MM.1S (cell line): ENCODE data around the gene ACER2.

Source experiments
- DNase-seq: peaks from one replicate; pipeline ENCODE4 v3.0.0-alpha.2; 2015
- H2AFZ ChIP-seq: fragments of 300-600 bp; sonication (generic); 2 replicates; pipeline ENCODE4 v1.6.0; 2016; ENCODE audit warnings: antibody characterized with exemption, low read length
- H3F3A ChIP-seq: fragments of 300-600 bp; sonication (generic); 2 replicates; pipeline ENCODE4 v1.6.1; 2016; ENCODE audit warnings: mild to moderate bottlenecking, antibody characterized with exemption, low read length, moderate library complexity, mixed read lengths; ENCODE audit not compliant: insufficient read depth
- H3K27ac ChIP-seq: fragments of 300-600 bp; sonication (generic); 2 replicates; pipeline ENCODE4 v1.5.1; 2016; ENCODE audit warnings: mild to moderate bottlenecking, low read length
- H3K27me3 ChIP-seq: fragments of 300-600 bp; sonication (generic); replicated peaks from 2 replicates; pipeline ENCODE4 v1.6.0; 2016; ENCODE audit warnings: low read length; ENCODE audit not compliant: insufficient read depth
- H3K36me3 ChIP-seq: fragments of 300-600 bp; sonication (generic); replicated peaks from 2 replicates; pipeline ENCODE4 v1.6.1; 2016; ENCODE audit warnings: mild to moderate bottlenecking, low read length, mixed read lengths; ENCODE audit not compliant: insufficient read depth
- H3K4me1 ChIP-seq: fragments of 300-600 bp; sonication (generic); 2 replicates; pipeline ENCODE4 v1.6.1; 2016; ENCODE audit warnings: low read length, mixed read lengths
- H3K4me2 ChIP-seq: fragments of 300-600 bp; sonication (generic); 2 replicates; pipeline ENCODE4 v1.6.0; 2016; ENCODE audit warnings: low read depth, low read length
- H3K4me3 ChIP-seq: fragments of 300-600 bp; sonication (generic); 2 replicates; pipeline ENCODE4 v1.5.1; 2016; ENCODE audit warnings: low read length, mixed read lengths
- H3K79me2 ChIP-seq: fragments of 300-600 bp; sonication (generic); 2 replicates; pipeline ENCODE4 v1.6.1; 2016; ENCODE audit warnings: mixed run types, low read length, mixed read lengths
- H3K9ac ChIP-seq: fragments of 300-600 bp; sonication (generic); 2 replicates; pipeline ENCODE4 v1.6.1; 2016; ENCODE audit warnings: low read length, mixed read lengths
- H3K9me2 ChIP-seq: fragments of 300-600 bp; sonication (generic); replicated peaks from 2 replicates; pipeline ENCODE4 v1.6.1; 2016; ENCODE audit warnings: mild to moderate bottlenecking, low read length, mixed read lengths; ENCODE audit not compliant: insufficient read depth
- H3K9me3 ChIP-seq: fragments of 300-600 bp; sonication (generic); replicated peaks from 2 replicates; pipeline ENCODE4 v1.6.1; 2016; ENCODE audit warnings: mild to moderate bottlenecking, low read length, mixed read lengths; ENCODE audit not compliant: insufficient read depth
- H4K20me1 ChIP-seq: fragments of 300-600 bp; sonication (generic); 2 replicates; pipeline ENCODE4 v1.6.1; 2016; ENCODE audit warnings: mild to moderate bottlenecking, low read length, moderate library complexity, mixed read lengths; ENCODE audit not compliant: insufficient read depth
- EZH2 ChIP-seq: fragments of 300-600 bp; sonication (generic); optimal IDR thresholded peaks from 2 replicates; pipeline ENCODE3; 2017; ENCODE audit warnings: low read depth, mild to moderate bottlenecking, antibody characterized with exemption, low read length, mixed read lengths
- EZH2phosphoT487 ChIP-seq: fragments of 300-600 bp; sonication (generic); IDR thresholded peaks from 2 replicates; pipeline ENCODE4 v1.6.1; 2018; ENCODE audit warnings: antibody characterized with exemption, low read length
- TF ChIP-seq, protein P1 (sequence below): fragments of 300-600 bp; sonication (generic); IDR thresholded peaks from 2 replicates; pipeline ENCODE4 v1.5.1; 2016; ENCODE audit warnings: antibody characterized with exemption, low read length, mixed read lengths

ACER2 gene

DNA sequence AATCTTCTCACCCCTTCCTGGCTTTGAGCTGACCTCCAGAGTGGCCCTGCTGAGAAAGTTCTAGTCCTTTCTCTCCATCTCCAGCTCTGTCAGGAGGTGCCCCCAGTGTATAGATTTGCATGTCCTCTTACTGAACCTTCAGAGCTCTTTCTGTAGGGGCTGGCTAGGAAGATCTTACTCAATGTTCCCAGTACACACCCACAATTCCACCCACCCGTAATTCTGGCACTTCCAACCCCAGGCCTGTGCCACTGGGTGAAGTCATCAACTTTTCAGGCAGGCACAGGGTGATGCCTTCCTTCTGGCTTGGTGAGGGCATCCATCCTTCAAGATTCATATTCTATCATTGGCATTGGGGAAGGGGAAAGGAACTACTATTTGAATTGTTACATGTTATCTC, 75.9 kb downstream of the ACER2 start:
- H3F3A ChIP-seq: no peaks in the 10 kb centered on the region
- H3K79me2 ChIP-seq: no peaks in the 10 kb centered on the region
- no peak overlapping the region for H2AFZ ChIP-seq
- no peak overlapping the region for H3K4me3 ChIP-seq
- no peaks in the 10 kb centered on the region for H3K9me3 ChIP-seq
- H3K4me2 ChIP-seq: no peak overlapping the region
- no peaks in the 10 kb centered on the region for H4K20me1 ChIP-seq
- H3K9me2 ChIP-seq: no peaks in the 10 kb centered on the region
- no peak overlapping the region for H3K9ac ChIP-seq
- no peaks in the 10 kb centered on the region for H3K36me3 ChIP-seq
- no peaks in the 10 kb centered on the region for H3K4me1 ChIP-seq
- H3K27me3 ChIP-seq: no peaks in the 10 kb centered on the region
- DNase-seq: no peak
- TF ChIP-seq EZH2 (no peak), EZH2phosphoT487 (no peak)
- TF ChIP-seq, protein P1, sequence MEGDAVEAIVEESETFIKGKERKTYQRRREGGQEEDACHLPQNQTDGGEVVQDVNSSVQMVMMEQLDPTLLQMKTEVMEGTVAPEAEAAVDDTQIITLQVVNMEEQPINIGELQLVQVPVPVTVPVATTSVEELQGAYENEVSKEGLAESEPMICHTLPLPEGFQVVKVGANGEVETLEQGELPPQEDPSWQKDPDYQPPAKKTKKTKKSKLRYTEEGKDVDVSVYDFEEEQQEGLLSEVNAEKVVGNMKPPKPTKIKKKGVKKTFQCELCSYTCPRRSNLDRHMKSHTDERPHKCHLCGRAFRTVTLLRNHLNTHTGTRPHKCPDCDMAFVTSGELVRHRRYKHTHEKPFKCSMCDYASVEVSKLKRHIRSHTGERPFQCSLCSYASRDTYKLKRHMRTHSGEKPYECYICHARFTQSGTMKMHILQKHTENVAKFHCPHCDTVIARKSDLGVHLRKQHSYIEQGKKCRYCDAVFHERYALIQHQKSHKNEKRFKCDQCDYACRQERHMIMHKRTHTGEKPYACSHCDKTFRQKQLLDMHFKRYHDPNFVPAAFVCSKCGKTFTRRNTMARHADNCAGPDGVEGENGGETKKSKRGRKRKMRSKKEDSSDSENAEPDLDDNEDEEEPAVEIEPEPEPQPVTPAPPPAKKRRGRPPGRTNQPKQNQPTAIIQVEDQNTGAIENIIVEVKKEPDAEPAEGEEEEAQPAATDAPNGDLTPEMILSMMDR: no peak
- H3K27ac ChIP-seq: no peak overlapping the region

DNA sequence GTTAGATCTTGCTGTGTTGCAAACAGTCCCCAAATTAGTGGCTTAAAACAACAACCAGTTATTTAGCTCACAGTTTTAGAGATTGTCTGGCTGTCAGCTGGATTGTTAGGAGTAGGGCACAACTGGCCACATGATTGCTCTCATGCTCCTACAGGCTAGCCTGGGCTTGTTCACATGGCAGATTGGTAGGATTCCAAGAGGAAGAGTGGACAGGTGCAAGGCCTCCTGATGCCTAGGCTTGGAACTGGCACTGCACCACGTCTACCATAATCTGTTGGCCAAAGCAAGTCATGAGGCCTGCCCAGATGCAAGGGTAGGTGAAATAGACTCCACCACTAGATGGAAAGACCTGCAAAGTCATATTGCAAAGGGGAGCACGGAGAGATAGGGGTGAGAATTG, 76.4 kb downstream of the ACER2 start:
- no peaks in the 10 kb centered on the region for H3K36me3 ChIP-seq
- no peak overlapping the region for H3K4me2 ChIP-seq
- H3K79me2 ChIP-seq: no peaks in the 10 kb centered on the region
- no peak overlapping the region for H3K27ac ChIP-seq
- H3K9me3 ChIP-seq: no peaks in the 10 kb centered on the region
- H3K9me2 ChIP-seq: no peaks in the 10 kb centered on the region
- no peak overlapping the region for H3K9ac ChIP-seq
- H3F3A ChIP-seq: no peaks in the 10 kb centered on the region
- H3K27me3 ChIP-seq: no peaks in the 10 kb centered on the region
- no peak overlapping the region for H3K4me3 ChIP-seq
- DNase-seq: no peak
- H3K4me1 ChIP-seq: no peaks in the 10 kb centered on the region
- H2AFZ ChIP-seq: no peak overlapping the region
- TF ChIP-seq, protein P1: no peak
- TF ChIP-seq EZH2 (no peak), EZH2phosphoT487 (no peak)
- H4K20me1 ChIP-seq: no peaks in the 10 kb centered on the region

DNA sequence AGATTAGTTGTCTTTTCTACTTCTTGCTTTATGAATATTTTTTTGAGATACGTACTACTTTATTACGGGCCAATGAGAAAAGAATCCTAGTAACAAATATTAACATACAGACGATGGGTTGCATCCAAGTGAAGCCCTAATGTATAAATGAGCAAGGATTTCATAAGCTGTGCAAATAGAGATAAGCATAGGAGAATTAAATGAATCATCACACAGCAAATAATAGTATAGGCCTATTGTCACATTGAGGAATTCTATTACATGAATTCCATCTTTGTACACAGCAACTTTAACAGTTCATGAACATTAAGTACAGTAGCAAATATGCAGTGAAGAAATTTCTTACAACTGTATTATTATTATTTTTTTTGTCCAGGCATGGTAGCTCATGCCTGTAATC, 78.0 kb downstream of the ACER2 start:
- Histone ChIP-seq H3K9me3 (no peaks in the 10 kb centered on the region), H2AFZ (no peak overlapping the region), H3K9ac (no peak overlapping the region), H3K9me2 (no peaks in the 10 kb centered on the region), H3K79me2 (no peaks in the 10 kb centered on the region), H3K36me3 (no peaks in the 10 kb centered on the region), H3K4me2 (no peak overlapping the region), H4K20me1 (no peaks in the 10 kb centered on the region), H3K27me3 (no peaks in the 10 kb centered on the region), H3F3A (no peaks in the 10 kb centered on the region), H3K27ac (no peak overlapping the region), H3K4me3 (no peak overlapping the region), H3K4me1 (no peaks in the 10 kb centered on the region)
- DNase-seq: no peak
- TF ChIP-seq EZH2 (no peak), EZH2phosphoT487 (no peak)
- TF ChIP-seq, protein P1: no peak
